Stomach (tissue), 4 donors: ENCODE data around the gene EML4.

Experiments
- EP300 ChIP-seq: sonication (generic); formaldehyde crosslinking; IDR thresholded peaks from one replicate; pipeline ENCODE4 v1.6.1; 2017; ENCODE audit warnings: antibody characterized with exemption
- POLR2A ChIP-seq, 4 donors: fragments of 450-650 bp; IDR thresholded peaks; one replicate each; pipeline ENCODE4 v1.6.1; 2016; ENCODE audit warnings: antibody characterized with exemption in 4 of 4, control low read depth in 2 of 4, mild to moderate bottlenecking in 1 of 4, moderate library complexity in 1 of 4
- POLR2AphosphoS5 ChIP-seq, 3 donors: sonication (generic); formaldehyde crosslinking; IDR thresholded peaks; one replicate each; pipeline ENCODE4 v1.6.1; 2016; ENCODE audit warnings: antibody characterized with exemption in 3 of 3
- TF ChIP-seq, protein P1 (sequence below), 7 experiments: fragments of 450-650 bp in 4 of 7; fragments of 200-600 bp in 3 of 7; sonication (generic) in 3 of 7; IDR thresholded peaks; one replicate each; pipeline ENCODE4 v1.5.1; 2016 to 2019; ENCODE audit warnings: antibody characterized with exemption in 7 of 7, control low read depth in 2 of 7, mild to moderate bottlenecking in 1 of 7

- TF ChIP-seq, protein P1, sequence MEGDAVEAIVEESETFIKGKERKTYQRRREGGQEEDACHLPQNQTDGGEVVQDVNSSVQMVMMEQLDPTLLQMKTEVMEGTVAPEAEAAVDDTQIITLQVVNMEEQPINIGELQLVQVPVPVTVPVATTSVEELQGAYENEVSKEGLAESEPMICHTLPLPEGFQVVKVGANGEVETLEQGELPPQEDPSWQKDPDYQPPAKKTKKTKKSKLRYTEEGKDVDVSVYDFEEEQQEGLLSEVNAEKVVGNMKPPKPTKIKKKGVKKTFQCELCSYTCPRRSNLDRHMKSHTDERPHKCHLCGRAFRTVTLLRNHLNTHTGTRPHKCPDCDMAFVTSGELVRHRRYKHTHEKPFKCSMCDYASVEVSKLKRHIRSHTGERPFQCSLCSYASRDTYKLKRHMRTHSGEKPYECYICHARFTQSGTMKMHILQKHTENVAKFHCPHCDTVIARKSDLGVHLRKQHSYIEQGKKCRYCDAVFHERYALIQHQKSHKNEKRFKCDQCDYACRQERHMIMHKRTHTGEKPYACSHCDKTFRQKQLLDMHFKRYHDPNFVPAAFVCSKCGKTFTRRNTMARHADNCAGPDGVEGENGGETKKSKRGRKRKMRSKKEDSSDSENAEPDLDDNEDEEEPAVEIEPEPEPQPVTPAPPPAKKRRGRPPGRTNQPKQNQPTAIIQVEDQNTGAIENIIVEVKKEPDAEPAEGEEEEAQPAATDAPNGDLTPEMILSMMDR (IDR thresholded peaks at IDR 0.05), result no peak
- TF ChIP-seq POLR2A (IDR thresholded peaks at IDR 0.05) (no peak), POLR2AphosphoS5 (IDR thresholded peaks at IDR 0.05) (no peak), EP300 (no peak)
Measured at GRCh38 chr2:42321452-42322064, 152.4 kb downstream of the EML4 start.
